SJCRH30 (cell line): ENCODE data around the gene C5. TPM values are rescaled to one million over a fixed set of nuclear protein-coding genes. Genes with fewer than 3 reads are reported as not detected.

ENCODE experiments used
- DNase-seq, 2 experiments: peaks; one replicate each; pipeline ENCODE4 v3.0.0-alpha.2; 2015 to 2020
- H3K27ac ChIP-seq: fragments of 250-450 bp; sonication (Bioruptor Pico); 2 replicates; pipeline ENCODE4 v1.5.1; 2020; ENCODE audit warnings: mild to moderate bottlenecking, moderate library complexity
- H3K27me3 ChIP-seq: fragments of 250-450 bp; sonication (Bioruptor Pico); 2 replicates; pipeline ENCODE4 v1.5.1; 2020; ENCODE audit warnings: mild to moderate bottlenecking, moderate library complexity
- H3K36me3 ChIP-seq: fragments of 250-450 bp; sonication (Bioruptor Pico); 2 replicates; pipeline ENCODE4 v1.5.1; 2020; ENCODE audit warnings: mild to moderate bottlenecking, moderate library complexity
- H3K4me1 ChIP-seq: fragments of 250-450 bp; sonication (Bioruptor Pico); 2 replicates; pipeline ENCODE4 v1.5.1; 2020; ENCODE audit warnings: mild to moderate bottlenecking, moderate library complexity
- H3K4me3 ChIP-seq: fragments of 250-450 bp; sonication (Bioruptor Pico); 2 replicates; pipeline ENCODE4 v1.5.1; 2020; ENCODE audit warnings: mild to moderate bottlenecking, moderate library complexity
- H3K9me3 ChIP-seq: fragments of 250-450 bp; sonication (Bioruptor Pico); replicated peaks from 2 replicates; pipeline ENCODE4 v1.5.1; 2020; ENCODE audit warnings: mild to moderate bottlenecking, moderate library complexity
- total RNA-seq: library from RNA; depleted of rRNA; stranded (reverse); fragments of >200 nt; shearing (Covaris generic); gene quantifications from 2 replicates; pipeline ENCODE4 v1.2.3, GENCODE V29; 2014

C5 gene
- total RNA-seq, 1 experiment from 2014 or later = 2.6 TPM

GRCh38 chr9:120949290-120949689, 100.8 kb downstream of the C5 start:
- Histone ChIP-seq H3K27ac (no peak overlapping the region), H3K27me3 (no peaks in the 10 kb centered on the region)
- DNase-seq = no peak

GRCh38 chr9:120948824-120949223, 101.3 kb downstream of the C5 start:
- H3K27me3 ChIP-seq = no peaks in the 10 kb centered on the region
- peaks cover 14% of the 10 kb centered on the region for H3K4me1 ChIP-seq
- H3K4me3 ChIP-seq = no peak overlapping the region
- no peak overlapping the region for H3K27ac ChIP-seq
- H3K9me3 ChIP-seq = 0 out of 2 replicates have a peak, but pooled peaks cover 2% of the 10 kb centered on the region
- DNase-seq = no peak
- no peaks in the 10 kb centered on the region for H3K36me3 ChIP-seq

More at GRCh38 chr9:120949290-120949689, 100.8 kb downstream of the C5 start:
- Histone ChIP-seq H3K4me3 (no peak overlapping the region), H3K36me3 (no peaks in the 10 kb centered on the region), H3K4me1 (peaks cover 14% of the 10 kb centered on the region), H3K9me3 (0 out of 2 replicates have a peak, but pooled peaks cover 2% of the 10 kb centered on the region)

- Histone ChIP-seq H3K4me3 (no peak overlapping the region), H3K36me3 (no peaks in the 10 kb centered on the region), H3K4me1 (peaks cover 19% of the 10 kb centered on the region), H3K9me3 (0 out of 2 replicates have a peak, but pooled peaks cover 2% of the 10 kb centered on the region), H3K27ac (no peak overlapping the region), H3K27me3 (no peaks in the 10 kb centered on the region)
- no peak for DNase-seq
Observed at GRCh38 chr9:120947222-120947621, 102.9 kb downstream of the C5 start.

GRCh38 chr9:120946259-120946658, 103.8 kb downstream of the C5 start:
- no peak for DNase-seq
- Histone ChIP-seq H3K27ac (no peak overlapping the region), H3K36me3 (no peaks in the 10 kb centered on the region), H3K27me3 (no peaks in the 10 kb centered on the region), H3K4me3 (no peak overlapping the region), H3K9me3 (0 out of 2 replicates have a peak, but pooled peaks cover 2% of the 10 kb centered on the region), H3K4me1 (peaks cover 21% of the 10 kb centered on the region)

- no peak overlapping the region for H3K4me3 ChIP-seq
- H3K36me3 ChIP-seq = no peaks in the 10 kb centered on the region
- H3K27ac ChIP-seq = no peak overlapping the region
- H3K9me3 ChIP-seq = 0 out of 2 replicates have a peak, but pooled peaks cover 2% of the 10 kb centered on the region
- H3K4me1 ChIP-seq = peaks cover 13% of the 10 kb centered on the region
- H3K27me3 ChIP-seq = no peaks in the 10 kb centered on the region
- no peak for DNase-seq
Observed at GRCh38 chr9:120944948-120945347, 105.1 kb downstream of the C5 start.

- peaks cover 13% of the 10 kb centered on the region for H3K4me1 ChIP-seq
- H3K27me3 ChIP-seq = no peaks in the 10 kb centered on the region
- H3K36me3 ChIP-seq = no peaks in the 10 kb centered on the region
- no peak overlapping the region for H3K4me3 ChIP-seq
- H3K9me3 ChIP-seq = 0 out of 2 replicates have a peak, but pooled peaks cover 2% of the 10 kb centered on the region
- DNase-seq = no peak
- H3K27ac ChIP-seq = no peak overlapping the region
Observed at GRCh38 chr9:120944434-120944843, 105.6 kb downstream of the C5 start.

- no peak overlapping the region for H3K4me3 ChIP-seq
- no peak overlapping the region for H3K27ac ChIP-seq
- no peaks in the 10 kb centered on the region for H3K9me3 ChIP-seq
- DNase-seq = peak; percentile 44 to 57
- peaks cover 13% of the 10 kb centered on the region for H3K4me1 ChIP-seq
- H3K27me3 ChIP-seq = no peaks in the 10 kb centered on the region
- no peaks in the 10 kb centered on the region for H3K36me3 ChIP-seq
Observed at GRCh38 chr9:120942186-120943001, 107.7 kb downstream of the C5 start.

- H3K9me3 ChIP-seq = no peaks in the 10 kb centered on the region
- H3K4me3 ChIP-seq = no peak overlapping the region
- H3K36me3 ChIP-seq = no peaks in the 10 kb centered on the region
- peaks cover 16% of the 10 kb centered on the region for H3K4me1 ChIP-seq
- no peak overlapping the region for H3K27ac ChIP-seq
- no peaks in the 10 kb centered on the region for H3K27me3 ChIP-seq
- DNase-seq = no peak
Observed at GRCh38 chr9:120941046-120941770, 108.9 kb downstream of the C5 start.

- H3K27ac ChIP-seq = no peak overlapping the region
- no peaks in the 10 kb centered on the region for H3K27me3 ChIP-seq
- no peak for DNase-seq
- H3K4me3 ChIP-seq = no peak overlapping the region
- no peaks in the 10 kb centered on the region for H3K36me3 ChIP-seq
- H3K9me3 ChIP-seq = no peaks in the 10 kb centered on the region
- H3K4me1 ChIP-seq = peaks cover 20% of the 10 kb centered on the region
Observed at GRCh38 chr9:120940573-120940972, 109.5 kb downstream of the C5 start.

- H3K9me3 ChIP-seq = no peaks in the 10 kb centered on the region
- H3K36me3 ChIP-seq = no peaks in the 10 kb centered on the region
- no peak overlapping the region for H3K4me3 ChIP-seq
- DNase-seq = no peak
- no peak overlapping the region for H3K27ac ChIP-seq
- peaks cover 22% of the 10 kb centered on the region for H3K4me1 ChIP-seq
- no peaks in the 10 kb centered on the region for H3K27me3 ChIP-seq
Observed at GRCh38 chr9:120938851-120939250, 111.2 kb downstream of the C5 start.

GRCh38 chr9:120937596-120937995, 112.5 kb downstream of the C5 start:
- Histone ChIP-seq H3K4me1 (peaks cover 21% of the 10 kb centered on the region), H3K27ac (no peak overlapping the region), H3K36me3 (no peaks in the 10 kb centered on the region), H3K27me3 (no peaks in the 10 kb centered on the region), H3K9me3 (no peaks in the 10 kb centered on the region), H3K4me3 (no peak overlapping the region)
- no peak for DNase-seq

- DNase-seq = no peak
- H3K4me1 ChIP-seq = peaks cover 18% of the 10 kb centered on the region
- H3K27me3 ChIP-seq = no peaks in the 10 kb centered on the region
- no peak overlapping the region for H3K4me3 ChIP-seq
- H3K36me3 ChIP-seq = no peaks in the 10 kb centered on the region
- no peak overlapping the region for H3K27ac ChIP-seq
- H3K9me3 ChIP-seq = no peaks in the 10 kb centered on the region
Observed at GRCh38 chr9:120937127-120937526, 112.9 kb downstream of the C5 start.

GRCh38 chr9:120936764-120937122, 113.3 kb downstream of the C5 start:
- Histone ChIP-seq H3K36me3 (no peaks in the 10 kb centered on the region), H3K27ac (no peak overlapping the region), H3K4me3 (no peak overlapping the region), H3K27me3 (no peaks in the 10 kb centered on the region), H3K4me1 (peaks cover 20% of the 10 kb centered on the region), H3K9me3 (no peaks in the 10 kb centered on the region)
- DNase-seq = no peak

- H3K4me3 ChIP-seq = peak overlapping the region; percentile 4
- no peaks in the 10 kb centered on the region for H3K27me3 ChIP-seq
- DNase-seq = peak; percentile 94 to 96
- H3K27ac ChIP-seq = no peak overlapping the region
- no peaks in the 10 kb centered on the region for H3K9me3 ChIP-seq
- H3K36me3 ChIP-seq = no peaks in the 10 kb centered on the region
- peaks cover 25% of the 10 kb centered on the region for H3K4me1 ChIP-seq
Observed at GRCh38 chr9:120936011-120936763, 113.9 kb downstream of the C5 start.
